Fibroblast of skin of scalp (primary cell): ENCODE results near the gene CNGA3.
"Not testable (repeated sequence)": the region's sequence is repeated elsewhere in the genome, so short reads cannot be mapped to it uniquely, and the experiment has no call there.

Experiments
- DNase-seq: peaks from one replicate; pipeline ENCODE4 v3.0.0-alpha.2; 2013

Gene CNGA3

DNA sequence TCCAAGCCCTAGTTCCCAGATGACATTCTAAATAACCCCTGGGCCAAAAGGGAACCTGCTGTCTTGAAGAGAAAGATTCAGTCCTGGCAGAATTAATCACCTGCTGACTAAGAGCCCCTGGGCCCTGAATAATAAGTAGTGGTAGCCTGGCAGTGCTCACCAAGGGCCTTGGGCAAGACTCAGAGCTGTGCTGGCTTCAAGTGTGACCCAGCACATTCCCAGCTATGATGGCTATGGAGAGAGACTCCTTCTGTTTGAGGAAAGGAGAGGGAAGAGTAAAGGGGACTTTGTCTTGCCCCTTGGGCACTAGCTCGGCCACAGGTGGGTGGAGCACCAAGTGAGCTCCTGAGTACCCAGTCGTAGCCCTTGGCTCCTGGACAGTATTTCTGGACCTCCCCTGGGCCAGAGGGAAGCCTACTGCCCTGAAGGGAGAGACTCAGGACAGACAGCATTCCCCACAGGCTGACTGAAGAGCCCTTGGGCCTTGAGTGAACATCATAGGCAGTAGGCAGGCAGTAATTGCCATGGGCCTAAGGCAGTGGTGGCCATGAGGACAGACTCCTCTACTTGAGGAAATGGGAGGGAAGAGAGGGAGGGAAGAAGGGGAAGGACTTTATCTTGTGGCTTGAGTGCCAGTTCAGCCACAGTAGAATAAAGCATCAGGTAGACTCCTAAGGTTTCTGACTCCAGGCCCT, 58.4 kb downstream of the CNGA3 start:
- no peak for DNase-seq

DNA sequence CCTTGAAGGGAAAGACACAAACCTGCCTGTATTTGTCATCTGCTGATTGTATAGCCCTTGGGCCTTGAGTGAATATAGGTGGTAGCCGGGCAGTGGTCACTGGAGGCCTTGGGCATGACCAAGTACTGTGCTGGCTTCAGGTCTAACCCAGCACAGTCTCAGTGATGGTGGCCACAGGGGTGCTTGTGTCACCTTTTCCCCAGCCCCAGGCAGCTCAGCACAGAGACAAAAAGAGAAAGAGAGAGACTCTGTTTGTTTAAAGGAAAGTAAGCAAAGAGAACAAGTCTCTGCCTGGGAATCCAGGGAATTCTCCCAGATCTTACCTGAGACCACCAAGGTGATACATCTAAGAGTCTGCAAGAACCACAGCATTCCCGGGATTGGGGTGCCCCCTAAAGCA, 59.0 kb downstream of the CNGA3 start:
- no peak for DNase-seq

DNA sequence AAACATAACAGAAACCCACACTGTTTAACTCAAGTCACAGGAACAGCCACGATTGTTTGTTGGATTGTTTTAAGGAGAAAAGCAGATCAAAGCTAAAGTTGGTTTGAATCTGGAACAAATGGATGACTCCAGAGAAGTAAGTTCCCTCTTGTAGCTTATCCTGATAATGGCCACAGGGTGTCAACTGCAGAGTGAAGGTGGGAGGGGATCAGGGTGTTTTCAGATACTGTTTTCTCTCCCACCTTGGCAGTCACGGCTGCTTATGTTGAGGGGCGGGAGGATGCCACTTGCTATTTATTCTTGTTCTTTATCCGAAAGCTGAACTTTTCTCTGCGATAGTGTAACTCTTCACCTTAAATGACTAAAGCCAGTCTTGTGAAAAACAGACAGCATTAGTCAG, 61.9 kb downstream of the CNGA3 start:
- DNase-seq: no peak

DNA sequence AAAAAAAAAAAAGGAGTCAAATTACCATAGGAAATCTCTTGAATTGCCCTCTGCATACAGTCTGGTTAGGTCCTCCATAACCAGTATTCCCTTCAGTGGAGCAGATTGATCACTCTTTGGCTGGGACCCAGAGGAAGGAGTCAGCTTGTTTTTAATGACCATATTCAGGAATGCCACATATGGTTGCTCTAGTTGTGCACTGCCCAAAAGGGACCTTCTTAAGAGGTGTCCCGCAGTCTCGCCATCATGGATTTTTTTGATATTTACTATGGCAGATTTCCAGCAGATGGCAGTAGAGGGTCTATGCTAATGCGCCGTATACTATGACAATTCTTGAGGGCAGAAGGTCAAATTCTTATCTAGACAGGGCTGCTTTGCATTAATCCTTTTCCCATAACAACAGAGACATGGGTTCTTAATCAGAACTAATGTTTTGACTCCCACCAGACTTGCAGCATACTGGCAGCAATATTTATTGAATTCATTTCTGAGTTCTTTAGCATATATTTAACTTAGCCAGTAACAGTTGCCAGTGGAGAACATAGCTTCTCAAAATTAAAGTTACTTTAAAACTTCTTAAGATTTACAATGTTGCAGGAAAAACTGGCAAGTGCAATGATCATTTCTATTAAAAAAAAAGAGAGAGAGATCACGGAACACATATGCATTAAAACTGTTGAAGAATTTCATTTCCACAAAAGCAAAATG, 66.6 kb downstream of the CNGA3 start:
- DNase-seq: peak; percentile 58

DNA sequence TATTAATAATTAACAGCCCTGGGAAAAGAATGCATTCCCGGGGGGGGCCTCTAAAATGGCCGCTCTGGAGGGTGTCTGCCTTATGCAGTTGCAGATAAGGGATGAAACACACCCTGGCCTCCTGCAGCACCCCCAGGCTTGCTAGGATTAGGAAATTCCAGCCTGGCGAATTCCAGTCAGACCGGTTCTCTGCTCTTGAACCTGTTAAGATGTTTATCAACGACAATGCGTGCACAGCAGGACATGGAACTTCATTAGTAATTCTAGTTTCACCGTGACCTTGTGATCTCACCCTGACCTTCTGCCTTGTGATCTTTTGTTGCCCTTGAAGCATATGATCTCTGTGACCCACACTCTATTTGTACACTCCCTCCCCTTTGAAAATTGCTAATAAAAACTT, 68.0 kb downstream of the CNGA3 start:
- not testable (repeated sequence) for DNase-seq

DNA sequence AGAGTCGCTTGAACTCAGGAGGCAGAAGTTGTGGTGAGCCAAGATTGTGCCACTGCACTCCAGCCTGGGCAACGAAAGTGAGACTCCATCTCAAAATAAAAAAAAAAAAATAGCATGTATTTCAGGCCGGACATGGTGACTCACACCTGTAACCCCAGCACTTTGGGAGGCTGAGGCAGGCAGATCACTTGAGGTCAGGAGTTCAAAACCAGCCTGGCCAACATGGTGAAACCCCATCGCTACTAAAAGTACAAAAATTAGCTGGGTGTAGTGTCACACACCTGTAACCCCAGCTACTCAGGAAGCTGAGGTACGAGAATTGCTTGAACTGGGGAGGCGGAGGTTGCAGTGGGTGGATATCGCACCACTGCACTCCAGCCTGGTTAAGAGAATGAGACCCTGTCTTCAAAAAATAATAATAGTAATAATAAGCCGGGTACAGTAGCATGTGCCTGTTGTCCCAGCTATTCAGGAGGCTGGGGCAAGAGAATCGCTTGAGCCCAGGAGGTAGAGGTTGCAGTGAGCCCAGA, 69.5 kb downstream of the CNGA3 start:
- not testable (repeated sequence) for DNase-seq

DNA sequence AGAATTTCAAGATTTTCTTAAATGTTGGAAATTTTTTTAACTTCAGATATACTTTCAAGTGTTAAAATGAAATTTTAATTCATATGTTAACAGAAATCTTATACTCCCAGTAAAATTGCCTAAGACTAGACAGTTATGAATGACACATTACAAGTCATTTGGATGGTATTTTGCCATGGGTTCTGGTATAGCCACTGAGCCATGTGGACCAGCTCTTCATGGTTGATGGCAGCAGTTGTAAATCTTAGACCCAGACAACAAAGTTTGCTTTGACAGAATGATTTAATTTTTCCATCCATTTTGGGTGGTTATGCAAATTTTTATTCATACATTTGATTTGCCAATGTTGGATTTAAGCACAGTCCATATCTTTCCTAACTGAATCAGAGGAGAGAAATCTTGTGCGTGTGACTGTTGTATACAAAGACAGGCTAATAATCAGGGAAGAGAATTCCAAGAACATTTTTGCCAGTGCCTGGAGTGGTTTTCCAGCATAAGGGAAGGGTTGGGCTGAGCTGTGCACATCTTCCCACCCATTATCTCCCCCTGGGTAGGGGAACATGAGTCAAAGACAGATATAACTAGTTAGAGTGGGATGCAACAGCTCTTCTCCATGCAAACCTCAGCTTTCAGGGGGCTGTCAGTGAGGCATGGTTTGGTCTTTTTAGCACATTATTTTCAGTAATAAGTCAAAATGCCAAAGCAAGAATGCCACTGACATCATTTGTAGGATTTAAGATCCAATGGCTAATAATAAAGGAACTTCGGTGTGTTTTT, 70.3 kb downstream of the CNGA3 start:
- no peak for DNase-seq

DNA sequence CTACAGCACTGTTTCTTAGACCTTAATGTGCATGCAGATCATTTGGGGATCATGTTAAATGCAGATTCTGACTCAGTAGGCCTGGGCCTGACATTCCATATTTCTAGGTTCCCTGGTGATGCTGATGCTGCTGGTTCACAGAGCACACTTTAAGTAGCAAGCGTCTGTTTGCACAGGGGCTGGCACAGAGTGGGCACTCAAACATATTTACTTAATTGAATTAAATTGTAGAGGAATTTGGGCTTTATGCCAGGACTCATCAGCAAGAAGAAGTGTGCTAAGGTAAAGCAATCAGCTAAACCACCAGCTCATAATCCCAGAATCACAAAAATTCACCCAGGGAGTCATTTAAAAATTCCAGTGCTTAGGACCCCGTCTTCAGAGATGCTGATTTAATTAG, 73.3 kb downstream of the CNGA3 start:
- no peak for DNase-seq

DNA sequence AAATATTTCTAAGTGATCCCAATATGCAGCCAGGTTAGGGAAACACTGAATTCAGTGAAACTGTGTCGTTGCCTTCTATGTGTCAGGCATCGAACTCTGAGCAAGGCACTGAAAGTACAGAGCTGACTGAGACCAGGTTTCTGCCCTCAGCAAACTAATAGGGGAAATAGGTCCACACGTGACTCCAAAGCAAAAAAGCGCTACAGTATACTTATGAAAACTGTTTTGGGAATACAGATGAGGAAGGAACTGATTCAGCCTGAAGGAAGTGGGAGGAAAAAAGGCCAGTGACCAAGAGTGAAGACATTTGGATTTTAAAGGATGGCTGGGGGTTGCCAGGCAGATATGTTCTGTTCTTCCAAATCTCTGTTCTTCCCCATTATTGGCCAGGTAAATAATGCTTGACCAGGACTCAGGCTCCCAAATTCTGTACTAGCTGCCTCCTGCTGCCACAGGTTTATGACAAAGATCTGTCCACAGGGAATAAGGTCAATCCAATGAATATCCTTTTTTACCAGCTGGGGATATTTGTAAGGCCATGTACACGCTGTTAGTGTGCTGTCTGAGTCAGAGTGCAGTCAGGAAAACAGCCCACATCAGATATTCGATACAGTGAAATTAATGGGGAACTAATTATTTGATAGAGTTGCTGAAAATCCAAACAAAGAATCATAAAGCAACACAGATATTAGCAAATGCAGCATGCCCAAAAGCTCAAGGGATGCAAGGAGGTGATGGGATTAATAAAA, 73.9 kb downstream of the CNGA3 start:
- DNase-seq: no peak

DNA sequence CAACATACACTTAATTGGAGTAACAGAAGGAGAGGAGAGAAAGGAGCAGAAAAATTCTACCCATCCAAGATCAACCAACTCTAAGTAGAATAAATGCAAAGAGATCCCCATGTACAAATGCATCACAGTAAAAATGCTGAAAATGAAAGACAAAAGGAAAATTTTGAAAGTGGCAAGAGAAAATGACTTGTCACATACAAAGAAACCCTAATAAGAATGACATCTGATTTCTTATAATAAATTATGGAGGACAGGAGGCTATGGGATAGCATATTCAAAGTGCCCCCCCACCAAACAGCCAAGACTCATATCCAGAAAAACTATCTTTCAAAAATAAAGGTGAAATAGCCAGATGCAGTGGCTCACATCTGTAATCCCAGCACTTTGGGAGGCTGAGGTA, 76.2 kb downstream of the CNGA3 start:
- no peak for DNase-seq

DNA sequence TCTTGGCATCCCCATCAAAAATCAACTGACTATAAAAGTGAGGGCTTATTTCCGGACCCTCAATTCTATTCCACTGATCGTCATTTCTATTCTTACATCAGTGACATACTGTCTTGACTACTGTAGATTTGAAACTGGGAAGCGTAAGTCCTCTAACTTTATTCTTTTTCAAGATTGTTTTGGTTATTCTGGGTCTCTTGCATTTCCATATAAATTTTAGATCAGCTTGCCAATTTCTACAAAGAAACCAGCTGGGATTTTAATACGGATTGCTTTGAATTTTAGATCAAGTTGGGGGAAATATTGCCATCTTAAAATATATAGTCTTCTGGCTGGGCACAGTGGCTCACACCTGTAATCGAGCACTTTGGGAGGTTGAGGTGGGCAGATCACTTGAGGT, 80.5 kb downstream of the CNGA3 start:
- DNase-seq: no peak

DNA sequence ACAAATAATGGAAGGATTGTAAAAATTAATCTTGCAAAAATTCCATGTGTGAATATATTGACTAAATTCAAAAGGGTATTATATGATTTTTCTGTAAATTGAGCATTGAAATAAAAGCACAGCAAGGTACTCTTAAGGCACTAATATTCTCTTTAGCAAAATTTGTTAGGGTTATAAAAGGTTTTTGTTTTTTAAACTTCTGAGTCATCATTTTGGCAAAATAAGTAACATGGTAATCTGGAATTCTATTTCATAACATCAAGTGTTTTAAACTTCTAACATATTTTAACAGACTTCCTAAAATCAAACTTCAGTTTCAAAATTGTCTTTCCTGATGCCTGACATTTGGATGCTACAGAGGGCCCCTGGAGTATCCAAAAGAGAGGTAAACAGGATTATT, 85.9 kb downstream of the CNGA3 start:
- no peak for DNase-seq

DNA sequence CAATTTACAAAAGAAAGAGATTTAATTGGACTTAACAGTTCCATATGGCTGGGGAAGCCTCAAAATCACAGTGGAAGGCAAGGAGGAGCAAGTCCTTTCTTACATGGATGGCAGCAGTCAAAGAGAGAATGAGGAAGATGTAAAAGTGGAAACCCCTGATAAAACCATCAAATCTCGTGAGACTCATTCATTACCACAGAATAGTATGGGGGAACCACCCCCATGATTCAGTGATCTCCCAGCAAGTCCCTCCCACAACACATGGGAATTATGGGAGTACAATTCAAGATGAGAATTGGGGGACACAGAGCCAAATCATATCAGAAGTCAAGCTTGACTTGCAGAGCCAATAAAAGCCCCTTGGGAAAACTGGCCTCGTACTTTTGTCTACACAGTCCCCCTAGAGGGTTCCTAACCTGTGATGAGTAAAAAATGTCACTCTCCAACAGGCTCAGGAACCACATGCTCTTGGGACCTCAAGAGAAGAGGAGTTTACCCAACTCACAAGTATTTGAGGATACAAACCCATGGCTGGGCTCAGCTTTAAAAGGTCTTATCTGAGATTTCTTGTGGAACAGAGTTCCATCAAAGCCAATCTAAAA, 87.2 kb downstream of the CNGA3 start:
- no peak for DNase-seq

DNA sequence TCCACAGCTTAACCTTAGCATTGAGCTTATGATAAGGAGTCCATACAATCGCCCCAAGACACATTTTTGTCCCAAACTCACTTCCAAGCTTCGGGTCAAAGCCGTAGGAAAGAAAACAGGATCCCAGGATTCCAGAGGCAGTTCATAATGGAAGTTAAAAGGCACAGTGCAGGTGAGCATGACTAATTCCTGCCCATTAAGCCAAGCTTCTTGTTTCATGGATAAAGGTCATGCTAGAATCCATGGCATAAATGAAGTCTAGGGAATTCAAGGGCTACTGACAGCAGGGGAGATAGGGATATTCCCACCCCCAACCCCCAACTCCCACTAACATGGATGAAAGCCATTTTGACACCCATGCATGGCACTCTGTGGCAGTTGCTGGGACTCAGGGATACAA, 88.2 kb downstream of the CNGA3 start:
- DNase-seq: no peak

DNA sequence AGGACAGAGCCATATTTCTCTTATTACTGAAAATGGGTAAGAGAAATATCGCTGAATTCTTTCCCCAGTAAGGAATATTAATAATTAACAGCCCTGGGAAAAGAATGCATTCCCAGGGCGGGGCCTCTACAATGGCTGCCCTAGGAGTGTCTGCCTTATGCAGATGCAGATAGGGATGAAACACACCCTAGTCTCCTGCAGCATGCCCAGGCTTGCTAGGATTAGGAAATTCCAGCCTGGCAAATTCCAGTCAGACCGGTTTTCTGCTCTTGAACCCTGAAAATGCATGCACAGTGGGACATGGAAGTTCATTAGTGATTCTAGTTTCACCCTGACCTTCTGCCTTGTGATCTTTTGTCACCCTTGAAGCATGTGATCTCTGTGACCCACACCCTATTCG, 89.4 kb downstream of the CNGA3 start:
- DNase-seq: not testable (repeated sequence)

DNA sequence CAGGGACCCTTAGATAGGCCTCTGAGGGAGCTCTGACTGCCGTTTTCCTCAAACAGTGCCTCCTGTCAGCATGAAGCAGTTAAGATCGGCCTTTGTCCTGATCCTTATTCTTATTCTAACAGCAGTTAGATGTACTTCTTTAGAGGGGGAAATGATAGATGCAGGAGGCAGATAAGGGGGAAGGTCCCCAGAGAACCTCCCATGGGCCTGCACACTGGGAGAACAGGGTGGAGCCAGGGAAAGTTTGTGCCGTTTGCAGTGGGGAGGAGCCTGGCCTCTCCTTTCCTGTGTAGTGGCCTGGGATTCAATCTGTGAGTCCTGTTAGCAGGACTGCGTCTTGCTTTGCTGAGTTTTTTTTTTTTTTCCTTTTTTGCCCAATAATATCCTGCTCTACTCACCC, 90.5 kb downstream of the CNGA3 start:
- DNase-seq: no peak

DNA sequence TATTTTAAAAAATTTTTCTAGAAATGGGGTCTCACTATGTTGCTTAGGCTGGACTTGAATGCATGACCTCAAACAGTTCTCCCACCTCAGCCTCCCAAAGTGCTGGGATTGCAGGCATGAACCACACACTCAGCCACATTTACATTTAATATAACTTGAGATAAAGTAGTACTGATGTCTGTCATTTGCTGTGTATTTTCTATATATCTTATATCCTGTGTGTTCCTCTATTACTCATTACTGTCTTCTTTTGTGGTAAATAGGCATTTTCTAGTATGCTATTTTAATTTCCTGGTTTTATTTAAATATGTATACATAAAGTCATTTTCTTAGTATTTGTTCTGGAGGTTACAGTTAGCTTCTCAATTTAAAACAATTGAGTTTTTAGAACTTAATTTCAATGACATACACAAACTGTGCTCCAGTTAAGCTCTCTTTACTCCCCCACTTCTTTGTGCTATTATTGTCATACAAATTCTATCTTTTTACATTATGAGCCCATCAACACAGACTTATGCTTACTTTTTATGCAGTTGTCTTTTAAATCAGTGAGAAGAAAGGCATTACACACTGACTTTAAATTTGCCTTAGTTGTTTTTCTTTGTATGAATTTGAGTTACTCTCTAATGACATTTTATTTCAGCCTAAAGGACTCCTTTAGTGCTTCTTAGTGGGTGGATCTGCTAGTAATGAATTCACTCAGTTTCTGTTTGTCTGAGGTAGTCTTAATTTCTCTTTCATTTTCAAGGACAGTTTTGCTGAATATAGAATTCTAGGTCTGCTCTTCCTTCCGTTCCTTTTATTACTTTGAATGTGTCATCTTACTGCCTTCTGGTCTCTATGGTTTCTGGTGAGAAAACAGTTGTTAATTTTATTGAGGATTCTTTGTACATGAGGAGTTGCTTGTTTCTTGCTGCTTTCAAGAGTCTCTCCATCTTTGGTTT, 92.2 kb downstream of the CNGA3 start:
- no peak for DNase-seq

DNA sequence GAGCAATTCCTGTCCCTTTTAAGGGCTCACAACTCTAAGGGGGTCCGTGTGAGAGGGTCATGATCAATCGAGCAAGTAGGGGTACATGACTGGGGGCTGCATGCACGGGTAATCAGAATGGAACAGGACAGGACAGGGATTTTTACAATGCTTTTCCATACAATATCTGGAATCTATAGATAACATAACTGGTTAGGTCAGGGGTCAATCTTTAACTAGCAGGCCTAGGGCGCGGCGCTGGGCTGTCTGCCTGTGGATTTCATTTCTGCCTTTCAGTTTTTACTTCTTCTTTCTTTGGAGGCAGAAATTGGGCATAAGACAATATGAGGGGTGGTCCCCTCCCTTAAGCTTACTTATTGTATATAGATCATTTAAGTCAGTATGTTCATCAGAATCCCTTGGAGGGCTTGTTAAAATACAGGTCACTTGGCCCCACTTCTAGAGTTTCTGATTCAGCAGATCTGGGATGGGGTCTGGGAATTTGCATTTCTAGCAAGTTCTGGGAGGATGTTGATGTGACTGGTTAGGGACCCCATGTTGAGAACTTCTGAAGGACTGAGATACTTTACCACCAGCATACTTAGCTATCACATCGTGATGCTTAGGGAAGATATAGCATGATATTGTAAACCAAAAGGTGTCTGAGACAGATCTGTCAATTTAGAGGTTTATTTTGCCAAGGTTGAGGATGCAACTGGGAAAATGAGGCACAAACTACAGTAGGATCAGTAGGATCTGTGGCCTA, 95.6 kb downstream of the CNGA3 start:
- DNase-seq: no peak

DNA sequence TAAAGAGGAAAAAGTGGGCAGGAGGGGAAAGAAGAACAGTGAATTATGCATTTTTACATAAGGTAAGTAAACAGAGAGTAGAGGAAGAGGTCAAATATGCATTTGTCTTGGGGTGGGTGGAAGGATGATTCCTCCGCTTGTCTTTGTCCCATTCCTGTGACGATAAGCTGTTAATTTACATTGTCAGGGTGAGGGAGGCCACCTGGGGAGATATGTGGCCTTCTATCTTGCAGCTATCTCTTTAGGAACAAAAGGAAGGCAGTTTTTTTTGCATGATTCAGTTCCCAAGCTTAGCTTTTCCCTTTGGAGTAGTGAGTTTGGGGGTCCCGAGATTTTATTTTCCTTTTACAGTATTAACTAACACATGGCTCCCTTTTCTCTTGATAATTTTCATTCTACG, 96.2 kb downstream of the CNGA3 start:
- DNase-seq: no peak

DNA sequence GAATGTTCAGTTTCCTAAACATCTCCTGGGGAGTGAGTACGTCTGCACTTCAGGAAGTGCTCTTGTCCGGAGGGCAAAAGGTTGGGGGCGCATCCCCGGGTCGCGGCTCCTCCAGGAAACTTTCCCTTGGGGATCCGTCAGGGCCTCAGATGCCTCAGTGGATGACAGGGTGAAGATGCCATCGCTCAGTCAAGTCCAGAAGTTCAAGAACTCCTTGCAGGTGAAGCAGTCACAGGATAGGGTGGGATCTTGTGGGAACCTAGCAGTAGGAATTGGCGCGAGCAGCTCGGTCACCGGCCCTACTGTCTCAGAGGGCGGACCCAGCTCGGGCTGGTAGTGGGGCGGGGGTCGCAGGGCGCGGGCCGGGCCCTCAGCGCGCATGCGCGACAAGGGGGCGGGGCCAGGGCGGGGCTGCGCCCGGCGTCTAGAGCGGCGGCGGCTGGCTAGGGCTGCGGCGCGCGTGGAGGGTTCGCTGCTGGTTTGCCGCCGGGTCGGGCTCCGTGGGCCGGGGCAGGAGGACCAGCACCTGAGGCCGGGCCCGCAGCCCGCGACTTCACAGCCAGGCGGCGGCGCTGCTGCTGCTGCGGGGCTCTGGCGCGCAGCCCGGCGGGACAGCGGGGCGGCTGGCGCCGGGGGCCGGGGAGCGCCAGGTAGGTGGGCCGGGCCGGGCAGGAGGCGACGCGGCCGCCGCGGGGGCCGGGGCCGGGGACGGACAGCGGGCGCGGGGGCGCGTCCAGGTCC, 98.3 kb downstream of the CNGA3 start, which contains the start of gene INPP4A:
Gene INPP4A, plus strand, starts transcription at position 423 of the 741 bp plus-strand sequence. CDS start 75,191 bp downstream, outside the sequence.
- peak; percentile 69 for DNase-seq
